SK-N-SH (cell line): ENCODE data around the gene PCSK6. TPM values are rescaled to one million over a fixed set of nuclear protein-coding genes. Genes with fewer than 3 reads are reported as not detected.

Source experiments
- CTCF ChIA-PET: fragments of 300-600, 350-600 bp; formaldehyde crosslinking; extraction: SDS; loops from one replicate; lab custom pipeline; 2021; lab: Yijun Ruan, JAX
- POLR2A ChIA-PET: fragments of 350-600 bp; sonication (Branson Sonifier 250); formaldehyde crosslinking; extraction: SDS; loops from one replicate; lab custom pipeline; 2020; ENCODE audit warnings: antibody characterized with exemption, inconsistent platforms; lab: Yijun Ruan, JAX
- DNase-seq: peaks from one replicate; pipeline ENCODE4 v3.0.0; 2012
- H2AFZ ChIP-seq: fragments of 200-600 bp; sonication (generic); 2 replicates; pipeline ENCODE4 v1.8.1; 2016; ENCODE audit warnings: antibody characterized with exemption, mild to moderate bottlenecking, low read depth
- H3F3A ChIP-seq: fragments of 200-600 bp; sonication (generic); replicated peaks from 2 replicates; pipeline ENCODE3; 2016; ENCODE audit warnings: antibody characterized with exemption, mild to moderate bottlenecking; ENCODE audit not compliant: insufficient read depth
- H3K27ac ChIP-seq, 2 experiments: fragments of 200-500 bp in 1 of 2; fragments of 200-600 bp in 1 of 2; sonication (Bioruptor generic) in 1 of 2; sonication (generic), shearing (Covaris generic) in 1 of 2; 2 replicates each; pipeline versions ENCODE4 v1.5.1 to v1.6.1; 2014 to 2016; ENCODE audit warnings: low read depth in 2 of 2, inconsistent platforms in 1 of 2, low read length in 1 of 2, mild to moderate bottlenecking in 1 of 2, mixed read lengths in 1 of 2
- H3K27me3 ChIP-seq: fragments of 200-600 bp; sonication (generic), shearing (Covaris generic); 2 replicates; pipeline ENCODE4 v1.6.1; 2016; ENCODE audit warnings: mixed run types; ENCODE audit not compliant: insufficient read depth
- H3K36me3 ChIP-seq, 2 experiments: fragments of 200-500 bp in 1 of 2; fragments of 200-600 bp in 1 of 2; sonication (Bioruptor generic) in 1 of 2; sonication (generic) in 1 of 2; replicated peaks in 1 of 2; 2 replicates each; pipeline versions ENCODE3 to v1.5.1; 2014 to 2016; ENCODE audit warnings: low read length in 1 of 2, mild to moderate bottlenecking in 1 of 2; ENCODE audit not compliant: insufficient read depth in 2 of 2, control insufficient read depth in 1 of 2
- H3K4me1 ChIP-seq, 2 experiments: fragments of 200-500 bp in 1 of 2; fragments of 200-600 bp in 1 of 2; sonication (Bioruptor generic) in 1 of 2; sonication (generic), shearing (Covaris generic) in 1 of 2; 2 replicates each; pipeline versions ENCODE4 v1.5.1 to v1.6.1; 2014 to 2016; ENCODE audit warnings: low read depth in 1 of 2, low read length in 1 of 2, mixed run types in 1 of 2; ENCODE audit not compliant: insufficient read depth in 2 of 2, control insufficient read depth in 1 of 2
- H3K4me2 ChIP-seq: fragments of 200-600 bp; sonication (generic), shearing (Covaris generic); 2 replicates; pipeline ENCODE4 v1.6.1; 2017; ENCODE audit warnings: mixed run types
- H3K4me3 ChIP-seq, 2 experiments: fragments of 200-500 bp in 1 of 2; fragments of 200-600 bp in 1 of 2; sonication (Bioruptor generic) in 1 of 2; sonication (generic), shearing (Covaris generic) in 1 of 2; 2 replicates each; pipeline versions ENCODE4 v1.5.1 to v1.8.1; 2014 to 2016; ENCODE audit warnings: low read depth in 2 of 2, inconsistent platforms in 1 of 2, low read length in 1 of 2, mild to moderate bottlenecking in 1 of 2, mixed read lengths in 1 of 2, moderate library complexity in 1 of 2
- H3K79me2 ChIP-seq: fragments of 200-600 bp; sonication (generic); 2 replicates; pipeline ENCODE4 v1.8.1; 2017; ENCODE audit warnings: mild to moderate bottlenecking; ENCODE audit not compliant: insufficient read depth
- H3K9ac ChIP-seq: fragments of 200-600 bp; sonication (generic); 2 replicates; pipeline ENCODE4 v1.6.1; 2017; ENCODE audit warnings: mixed run types
- H3K9me2 ChIP-seq: fragments of 200-600 bp; sonication (generic); 2 replicates; pipeline ENCODE4 v1.6.1; 2017; ENCODE audit warnings: mixed run types
- H3K9me3 ChIP-seq: fragments of 200-600 bp; sonication (generic); 2 replicates; pipeline ENCODE4 v1.6.1; 2017; ENCODE audit warnings: mixed run types, mild to moderate bottlenecking, moderate library complexity
- H4K20me1 ChIP-seq: fragments of 200-600 bp; sonication (generic); 2 replicates; pipeline ENCODE4 v1.6.1; 2017; ENCODE audit warnings: mild to moderate bottlenecking, mixed run types; ENCODE audit not compliant: insufficient read depth
- EP300 ChIP-seq, 2 experiments: IDR thresholded peaks; 2 replicates each; pipeline versions ENCODE4 v1.4.0 to v1.6.1; 2012; ENCODE audit warnings: borderline replicate concordance in 1 of 2, low read depth in 1 of 2, low read length in 1 of 2
- FOXJ3 ChIP-seq: sonication (generic); formaldehyde crosslinking; IDR thresholded peaks from 2 replicates; pipeline ENCODE4 v1.5.1; 2020; ENCODE audit warnings: mild to moderate bottlenecking, missing genetic modification reagents
- GABPA ChIP-seq: IDR thresholded peaks from 2 replicates; pipeline ENCODE4 v1.4.0; 2012; ENCODE audit warnings: low read depth, mild to moderate bottlenecking
- JUND ChIP-seq: IDR thresholded peaks from 2 replicates; pipeline ENCODE4 v1.4.0; 2012
- MEF2A ChIP-seq: IDR thresholded peaks from 2 replicates; pipeline ENCODE4 v1.4.0; 2012; ENCODE audit warnings: low read depth, borderline replicate concordance
- MXI1 ChIP-seq: IDR thresholded peaks from 2 replicates; pipeline ENCODE4 v1.6.1; 2012; ENCODE audit warnings: mild to moderate bottlenecking, low read depth, low read length, improper control_type of control experiment
- NFIC ChIP-seq: IDR thresholded peaks from 2 replicates; pipeline ENCODE4 v1.4.0; 2012; ENCODE audit warnings: borderline replicate concordance
- NRF1 ChIP-seq: IDR thresholded peaks from 2 replicates; pipeline ENCODE4 v1.6.1; 2012; ENCODE audit warnings: low read depth, mild to moderate bottlenecking, low read length
- PBX3 ChIP-seq: IDR thresholded peaks from 2 replicates; pipeline ENCODE4; 2012
- POLR2AphosphoS5 ChIP-seq: IDR thresholded peaks from 2 replicates; pipeline ENCODE4 v1.6.1; 2012; ENCODE audit warnings: low read depth, low read length
- RCOR1 ChIP-seq: fragments of 150-350 bp; IDR thresholded peaks from 2 replicates; pipeline ENCODE4 v1.6.1; 2017; ENCODE audit warnings: antibody characterized with exemption, low read length
- RFX5 ChIP-seq: IDR thresholded peaks from 2 replicates; pipeline ENCODE4 v1.6.1; 2012; ENCODE audit warnings: mild to moderate bottlenecking, improper control_type of control experiment, low read length
- RXRA ChIP-seq: IDR thresholded peaks from 2 replicates; pipeline ENCODE4 v1.4.0; 2012; ENCODE audit warnings: low read depth, mild to moderate bottlenecking, borderline replicate concordance
- SIN3A ChIP-seq: IDR thresholded peaks from 2 replicates; pipeline ENCODE4 v1.6.1; 2012; ENCODE audit warnings: low read depth, mild to moderate bottlenecking, low read length, moderate library complexity, borderline replicate concordance
- SMC3 ChIP-seq: IDR thresholded peaks from 2 replicates; pipeline ENCODE4 v1.6.1; 2012; ENCODE audit warnings: low read depth, low read length, improper control_type of control experiment
- TAF1 ChIP-seq: IDR thresholded peaks from 2 replicates; pipeline ENCODE4 v1.6.1; 2012; ENCODE audit warnings: low read depth, mild to moderate bottlenecking, low read length, moderate library complexity, borderline replicate concordance
- TCF12 ChIP-seq: IDR thresholded peaks from 2 replicates; pipeline ENCODE4 v1.4.0; 2012
- TEAD4 ChIP-seq: IDR thresholded peaks from 2 replicates; pipeline ENCODE4 v1.4.0; 2012; ENCODE audit warnings: mild to moderate bottlenecking, borderline replicate concordance; ENCODE audit not compliant: insufficient read depth
- WGBS: methylation state at CpG from one replicate; pipeline ENCODE4 v1.1.6; 2017; ENCODE audit warnings: low lambda C conversion rate; 5-methylcytosine and 5-hydroxymethylcytosine counted together
- polyA plus RNA-seq, 3 experiments: library from polyadenylated mRNA; depleted of rRNA; stranded (reverse); fragments of >200 nt; gene quantifications; 2 replicates each; pipeline ENCODE4 v1.2.3, GENCODE V29; 2012
- TF ChIP-seq, protein P1 (sequence below): fragments of 150-350 bp; IDR thresholded peaks from 2 replicates; pipeline ENCODE4 v1.6.1; 2017; ENCODE audit warnings: antibody characterized with exemption, low read length, low read depth, borderline replicate concordance
- TF ChIP-seq, protein P2 (sequence below): IDR thresholded peaks from 2 replicates; pipeline ENCODE4 v1.4.0; 2012; ENCODE audit warnings: low read depth
- TF ChIP-seq, protein P3 (sequence below): IDR thresholded peaks from 2 replicates; pipeline ENCODE4 v1.4.0; 2012; ENCODE audit warnings: low read depth, borderline replicate concordance

The PCSK6 gene
- polyA plus RNA-seq, 1 of the 3 experiments (the other 2 are of a cell fraction) = 0.03 TPM

DNA sequence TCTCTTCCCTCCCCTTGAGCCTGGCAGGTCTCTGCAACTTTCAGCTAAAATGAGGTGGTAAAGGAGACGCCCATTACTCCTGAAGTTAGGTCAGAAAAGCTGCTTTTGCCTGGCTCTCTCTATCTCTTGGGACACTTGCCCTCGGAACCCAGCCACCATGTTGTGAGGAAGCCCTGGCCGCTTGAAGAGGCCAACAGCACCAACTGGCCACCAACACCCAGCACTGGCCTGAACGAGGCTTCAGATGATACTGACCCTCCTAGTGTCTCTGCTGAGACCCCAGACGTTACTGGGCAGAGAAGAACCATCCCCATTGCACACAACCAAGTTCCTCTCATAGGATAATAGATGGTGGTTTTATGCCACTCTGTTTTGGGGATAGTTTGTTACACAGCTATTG lies 49.5 kb upstream of the PCSK6 start:
- no peaks in the 10 kb centered on the region for H4K20me1 ChIP-seq
- H3K9me3 ChIP-seq = no peaks in the 10 kb centered on the region
- H3K27me3 ChIP-seq = no peaks in the 10 kb centered on the region
- H3K27ac ChIP-seq = no peak overlapping the region
- no peak overlapping the region for H3K9ac ChIP-seq
- no peaks in the 10 kb centered on the region for H3K79me2 ChIP-seq
- no peak for TF ChIP-seq MEF2A
- no peak for TF ChIP-seq RCOR1
- no peak for TF ChIP-seq SMC3
- no peak for TF ChIP-seq POLR2AphosphoS5
- TF ChIP-seq NRF1 = no peak
- no peak for TF ChIP-seq TCF12
- no peak for TF ChIP-seq JUND
- TF ChIP-seq RXRA = no peak
- no peak for TF ChIP-seq MXI1
- no peak for TF ChIP-seq GABPA
- TF ChIP-seq FOXJ3 (CRISPR knock-in tag) = no peak
- no peak for TF ChIP-seq TEAD4
- TF ChIP-seq, protein P1, sequence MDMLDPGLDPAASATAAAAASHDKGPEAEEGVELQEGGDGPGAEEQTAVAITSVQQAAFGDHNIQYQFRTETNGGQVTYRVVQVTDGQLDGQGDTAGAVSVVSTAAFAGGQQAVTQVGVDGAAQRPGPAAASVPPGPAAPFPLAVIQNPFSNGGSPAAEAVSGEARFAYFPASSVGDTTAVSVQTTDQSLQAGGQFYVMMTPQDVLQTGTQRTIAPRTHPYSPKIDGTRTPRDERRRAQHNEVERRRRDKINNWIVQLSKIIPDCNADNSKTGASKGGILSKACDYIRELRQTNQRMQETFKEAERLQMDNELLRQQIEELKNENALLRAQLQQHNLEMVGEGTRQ = no peak
- TF ChIP-seq TAF1 = no peak
- no peak for TF ChIP-seq EP300 (IDR thresholded peaks at IDR 0.05; ENCODE audit: borderline replicate concordance in 1 of 2, low read depth in 1 of 2, low read length in 1 of 2)
- TF ChIP-seq NFIC = no peak
- TF ChIP-seq RFX5 = no peak
- no peak for DNase-seq
- ChIA-PET CTCF (no interaction called here), POLR2A (no interaction called here)
- H3K4me2 ChIP-seq = no peak overlapping the region
- H3K4me1 ChIP-seq = no peaks in the 10 kb centered on the region
- H3K36me3 ChIP-seq = no peaks in the 10 kb centered on the region
- no peak overlapping the region for H3K4me3 ChIP-seq
- H2AFZ ChIP-seq = no peak overlapping the region
- WGBS = 33% methylated on average over 5 of the region's 5 CpGs
- no peaks in the 10 kb centered on the region for H3F3A ChIP-seq
- H3K9me2 ChIP-seq = no peaks in the 10 kb centered on the region

DNA sequence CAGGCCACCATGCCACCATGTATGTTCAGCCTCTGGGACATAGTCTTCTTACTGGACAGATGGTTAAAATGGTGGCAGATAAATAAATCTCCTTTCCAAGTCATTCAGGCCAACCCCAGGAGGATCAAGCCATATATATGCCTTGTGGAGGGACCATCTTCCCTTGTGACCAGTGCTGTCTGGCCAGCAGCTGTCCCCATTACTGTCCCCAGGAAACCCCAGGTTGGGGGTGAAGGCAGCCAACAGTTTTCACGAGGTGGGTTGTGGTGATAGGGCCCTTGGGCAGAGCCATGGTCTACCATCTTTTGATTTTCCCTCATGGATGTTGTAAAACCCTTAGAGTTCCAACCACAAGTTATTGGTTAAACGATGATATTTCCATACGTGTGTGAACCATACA lies 48.7 kb upstream of the PCSK6 start:
- H3K9me2 ChIP-seq = no peaks in the 10 kb centered on the region
- H3K79me2 ChIP-seq = no peaks in the 10 kb centered on the region
- H2AFZ ChIP-seq = no peak overlapping the region
- TF ChIP-seq POLR2AphosphoS5 = no peak
- TF ChIP-seq PBX3 = no peak
- TF ChIP-seq, protein P2, sequence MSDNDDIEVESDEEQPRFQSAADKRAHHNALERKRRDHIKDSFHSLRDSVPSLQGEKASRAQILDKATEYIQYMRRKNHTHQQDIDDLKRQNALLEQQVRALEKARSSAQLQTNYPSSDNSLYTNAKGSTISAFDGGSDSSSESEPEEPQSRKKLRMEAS = no peak
- no peak for TF ChIP-seq SIN3A
- no peak for TF ChIP-seq JUND
- TF ChIP-seq, protein P3, sequence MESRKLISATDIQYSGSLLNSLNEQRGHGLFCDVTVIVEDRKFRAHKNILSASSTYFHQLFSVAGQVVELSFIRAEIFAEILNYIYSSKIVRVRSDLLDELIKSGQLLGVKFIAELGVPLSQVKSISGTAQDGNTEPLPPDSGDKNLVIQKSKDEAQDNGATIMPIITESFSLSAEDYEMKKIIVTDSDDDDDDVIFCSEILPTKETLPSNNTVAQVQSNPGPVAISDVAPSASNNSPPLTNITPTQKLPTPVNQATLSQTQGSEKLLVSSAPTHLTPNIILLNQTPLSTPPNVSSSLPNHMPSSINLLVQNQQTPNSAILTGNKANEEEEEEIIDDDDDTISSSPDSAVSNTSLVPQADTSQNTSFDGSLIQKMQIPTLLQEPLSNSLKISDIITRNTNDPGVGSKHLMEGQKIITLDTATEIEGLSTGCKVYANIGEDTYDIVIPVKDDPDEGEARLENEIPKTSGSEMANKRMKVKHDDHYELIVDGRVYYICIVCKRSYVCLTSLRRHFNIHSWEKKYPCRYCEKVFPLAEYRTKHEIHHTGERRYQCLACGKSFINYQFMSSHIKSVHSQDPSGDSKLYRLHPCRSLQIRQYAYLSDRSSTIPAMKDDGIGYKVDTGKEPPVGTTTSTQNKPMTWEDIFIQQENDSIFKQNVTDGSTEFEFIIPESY = no peak
- no peak for TF ChIP-seq GABPA
- TF ChIP-seq SMC3 = no peak
- WGBS = 51% methylated on average over 2 of the region's 3 CpGs
- no peaks in the 10 kb centered on the region for H3K36me3 ChIP-seq
- H3K4me3 ChIP-seq = no peak overlapping the region
- H3K9me3 ChIP-seq = no peaks in the 10 kb centered on the region
- no peak for DNase-seq
- no peaks in the 10 kb centered on the region for H3K4me1 ChIP-seq
- no peaks in the 10 kb centered on the region for H3K27me3 ChIP-seq
- H3K4me2 ChIP-seq = no peak overlapping the region
- no peak overlapping the region for H3K9ac ChIP-seq
- POLR2A ChIA-PET = no interaction called here
- CTCF ChIA-PET = interaction anchor here (1.9 kb wide), 1 partner anchor 15 kb away, joined by 6 read pairs; no protein-coding TSS in a partner anchor
- H3F3A ChIP-seq = no peaks in the 10 kb centered on the region
- no peak overlapping the region for H3K27ac ChIP-seq
- H4K20me1 ChIP-seq = no peaks in the 10 kb centered on the region
